BLaER1 treated with 17β-estradiol and CSF1 and Interleukin-3, amounts not matched to agents 10 nM and 100 nM (cell line): ENCODE measurements around the gene P2RX5.

Experiments used
- H3K27ac ChIP-seq, 11 experiments: shearing (Covaris generic); formaldehyde crosslinking; 2 replicates each; pipeline ENCODE4 v1.8.1; 2022
- H3K27me3 ChIP-seq, 11 experiments: shearing (Covaris generic); formaldehyde crosslinking; 2 replicates each; pipeline ENCODE4 v1.8.1; 2022
- H3K36me3 ChIP-seq, 11 experiments: shearing (Covaris generic); formaldehyde crosslinking; 2 replicates each; pipeline ENCODE4 v1.8.1; 2022
- H3K4me1 ChIP-seq, 10 experiments: shearing (Covaris generic); formaldehyde crosslinking; 2 replicates each; pipeline ENCODE4 v1.8.1; 2022
- H3K4me2 ChIP-seq, 11 experiments: shearing (Covaris generic); formaldehyde crosslinking; 2 replicates each; pipeline ENCODE4 v1.8.1; 2022
- H3K4me3 ChIP-seq, 10 experiments: shearing (Covaris generic); formaldehyde crosslinking; 2 replicates each; pipeline ENCODE4 v1.8.1; 2022
- H3K9ac ChIP-seq, 11 experiments: shearing (Covaris generic); formaldehyde crosslinking; 2 replicates each; pipeline ENCODE4 v1.8.1; 2022
- H3K9me3 ChIP-seq, 11 experiments: shearing (Covaris generic); formaldehyde crosslinking; replicated peaks in 1 of 11; 2 replicates each; pipeline ENCODE4 v1.8.1; 2022
- H4K20me1 ChIP-seq, 11 experiments: shearing (Covaris generic); formaldehyde crosslinking; 2 replicates each; pipeline ENCODE4 v1.8.1; 2022
- Cebpa-rat ChIP-seq, 11 experiments: shearing (Covaris generic); IDR thresholded peaks; 2 replicates each; pipeline ENCODE4 v1.8.1; 2022

Gene P2RX5

DNA sequence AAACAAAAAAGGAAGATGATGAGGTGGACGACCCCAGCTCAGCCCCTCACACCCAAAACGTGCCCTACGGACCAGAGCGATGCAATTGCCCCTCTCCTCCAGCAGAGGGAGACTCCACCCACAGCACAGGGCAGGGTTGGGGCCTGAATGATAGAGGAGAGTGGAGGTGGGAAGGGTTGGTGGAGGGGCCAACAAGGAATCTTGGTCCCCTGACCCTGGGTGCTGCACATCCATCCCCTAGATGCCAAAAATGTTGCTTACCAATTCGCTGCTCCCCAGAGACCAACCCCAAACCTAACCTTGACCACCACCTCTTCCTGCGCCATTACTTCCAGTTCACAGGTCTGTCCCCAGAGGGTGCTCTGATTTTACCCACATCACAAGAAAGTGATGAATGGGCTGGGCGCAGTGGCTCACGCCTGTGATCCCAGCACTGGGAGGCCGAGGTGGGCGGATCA, 12.9 kb downstream of the P2RX5 start:
- H3K9me3 ChIP-seq: no peaks in the 10 kb centered on the region
- H3K4me1 ChIP-seq: peaks cover 8 to 25% (median 20%) of the 10 kb centered on the region in 10 experiments
- H3K9ac ChIP-seq: no peak overlapping the region
- H3K4me3 ChIP-seq: no peak overlapping the region
- no peak overlapping the region for H3K27ac ChIP-seq
- TF ChIP-seq Cebpa-rat (IDR thresholded peaks at IDR 0.05): no peak
- peaks cover 0 to 14% (median 0%) of the 10 kb centered on the region in 11 experiments; a peak in 4 of 22 replicates for H3K27me3 ChIP-seq
- peaks cover 0 to 19% (median 0%) of the 10 kb centered on the region in 11 experiments; a peak in 4 of 22 replicates for H3K36me3 ChIP-seq
- H3K4me2 ChIP-seq: peak overlapping the region in 2 of 11 experiments; percentile 1 to 26; a peak in 2 of 22 replicates
- H4K20me1 ChIP-seq: peaks cover 0 to 18% (median 0%) of the 10 kb centered on the region in 11 experiments; a peak in 6 of 22 replicates

DNA sequence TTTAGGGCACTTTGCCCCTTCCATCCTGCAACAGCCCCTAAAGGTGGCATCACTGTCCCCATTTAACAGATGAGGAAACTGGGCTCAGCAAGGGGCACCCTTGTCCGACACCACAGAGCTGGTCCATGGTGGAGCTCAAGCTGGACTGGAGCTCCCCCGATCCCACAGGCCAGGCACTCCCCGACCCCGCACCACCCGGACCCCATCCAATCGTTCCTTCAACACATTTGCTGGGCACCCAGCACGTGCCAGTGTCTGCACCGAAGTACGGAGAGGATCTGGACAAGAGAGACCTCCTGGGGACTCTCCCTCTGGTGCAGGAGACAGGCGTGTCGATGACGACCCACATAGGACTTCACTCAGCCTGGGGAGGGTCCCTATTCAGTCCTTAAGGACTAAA, 13.9 kb downstream of the P2RX5 start:
- peaks cover 0 to 30% (median 0%) of the 10 kb centered on the region in 11 experiments; a peak in 4 of 22 replicates for H3K36me3 ChIP-seq
- H3K4me1 ChIP-seq: peaks cover 6 to 24% (median 19%) of the 10 kb centered on the region in 10 experiments; a peak in 18 of 20 replicates
- H3K9me3 ChIP-seq: no peaks in the 10 kb centered on the region
- peaks cover 0 to 29% (median 0%) of the 10 kb centered on the region in 11 experiments; a peak in 5 of 22 replicates for H4K20me1 ChIP-seq
- no peak overlapping the region for H3K4me2 ChIP-seq
- H3K9ac ChIP-seq: peak overlapping the region in 1 of 11 experiments; percentile 11; a peak in 1 of 22 replicates
- TF ChIP-seq Cebpa-rat (IDR thresholded peaks at IDR 0.05): no peak
- H3K4me3 ChIP-seq: no peak overlapping the region
- peaks cover 0 to 12% (median 0%) of the 10 kb centered on the region in 11 experiments; a peak in 3 of 22 replicates for H3K27me3 ChIP-seq
- no peak overlapping the region for H3K27ac ChIP-seq

DNA sequence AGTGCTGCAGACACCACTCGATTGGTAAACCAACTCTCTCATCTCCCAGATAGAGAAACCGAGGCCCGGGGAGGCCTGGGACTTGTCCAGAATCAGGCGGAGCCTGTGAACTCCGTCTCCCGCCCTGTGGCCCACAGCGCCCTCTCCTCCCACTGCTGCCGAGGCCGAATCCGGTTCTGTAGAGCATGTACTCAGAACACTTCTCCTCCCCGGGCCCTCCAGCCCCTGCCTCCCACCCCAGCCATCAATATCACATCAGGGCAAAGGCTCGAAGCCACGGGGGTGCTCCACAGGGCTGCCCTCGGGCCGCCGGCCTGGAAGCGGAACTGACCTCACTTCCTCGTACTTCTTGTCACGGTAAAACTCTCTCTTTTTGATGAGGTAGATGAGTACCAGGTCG, 14.4 kb downstream of the P2RX5 start:
- H3K9ac ChIP-seq: peak overlapping the region in 1 of 11 experiments; percentile 11; a peak in 1 of 22 replicates
- H3K4me2 ChIP-seq: no peak overlapping the region
- peaks cover 0 to 30% (median 0%) of the 10 kb centered on the region in 11 experiments; a peak in 5 of 22 replicates for H4K20me1 ChIP-seq
- peaks cover 0 to 12% (median 0%) of the 10 kb centered on the region in 11 experiments; a peak in 3 of 22 replicates for H3K27me3 ChIP-seq
- H3K9me3 ChIP-seq: no peaks in the 10 kb centered on the region
- no peak for TF ChIP-seq Cebpa-rat (IDR thresholded peaks at IDR 0.05)
- H3K4me3 ChIP-seq: no peak overlapping the region
- H3K36me3 ChIP-seq: peaks cover 0 to 34% (median 0%) of the 10 kb centered on the region in 11 experiments; a peak in 4 of 22 replicates
- no peak overlapping the region for H3K27ac ChIP-seq
- peaks cover 6 to 24% (median 19%) of the 10 kb centered on the region in 10 experiments; a peak in 18 of 20 replicates for H3K4me1 ChIP-seq

DNA sequence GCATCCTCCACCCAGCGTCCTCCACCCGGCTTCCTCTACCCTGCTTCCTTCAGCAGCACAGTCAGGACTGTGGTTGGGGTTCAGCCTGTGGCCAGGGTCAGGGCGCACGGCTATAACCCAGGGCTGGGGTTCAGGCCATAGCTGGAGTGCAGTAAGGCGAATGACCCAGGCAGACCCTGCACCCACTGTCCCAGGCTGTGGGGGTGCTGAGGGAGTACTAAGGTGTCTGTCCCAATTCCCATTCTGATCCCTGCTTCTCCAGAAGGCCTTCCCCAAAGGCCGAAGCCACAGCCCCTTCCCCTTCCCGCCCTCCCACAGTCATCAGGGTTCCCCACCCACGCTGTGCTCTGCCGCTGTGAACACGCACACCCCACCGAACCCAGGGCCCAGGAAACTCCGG, 14.9 kb downstream of the P2RX5 start:
- peaks cover 0 to 34% (median 0%) of the 10 kb centered on the region in 11 experiments; a peak in 4 of 22 replicates for H3K36me3 ChIP-seq
- TF ChIP-seq Cebpa-rat (IDR thresholded peaks at IDR 0.05): no peak
- peaks cover 0 to 12% (median 0%) of the 10 kb centered on the region in 11 experiments; a peak in 3 of 22 replicates for H3K27me3 ChIP-seq
- no peaks in the 10 kb centered on the region for H3K9me3 ChIP-seq
- H4K20me1 ChIP-seq: peaks cover 0 to 30% (median 0%) of the 10 kb centered on the region in 11 experiments; a peak in 5 of 22 replicates
- no peak overlapping the region for H3K4me3 ChIP-seq
- no peak overlapping the region for H3K27ac ChIP-seq
- H3K4me2 ChIP-seq: no peak overlapping the region
- H3K4me1 ChIP-seq: peaks cover 6 to 24% (median 19%) of the 10 kb centered on the region in 10 experiments; a peak in 18 of 20 replicates
- H3K9ac ChIP-seq: no peak overlapping the region

DNA sequence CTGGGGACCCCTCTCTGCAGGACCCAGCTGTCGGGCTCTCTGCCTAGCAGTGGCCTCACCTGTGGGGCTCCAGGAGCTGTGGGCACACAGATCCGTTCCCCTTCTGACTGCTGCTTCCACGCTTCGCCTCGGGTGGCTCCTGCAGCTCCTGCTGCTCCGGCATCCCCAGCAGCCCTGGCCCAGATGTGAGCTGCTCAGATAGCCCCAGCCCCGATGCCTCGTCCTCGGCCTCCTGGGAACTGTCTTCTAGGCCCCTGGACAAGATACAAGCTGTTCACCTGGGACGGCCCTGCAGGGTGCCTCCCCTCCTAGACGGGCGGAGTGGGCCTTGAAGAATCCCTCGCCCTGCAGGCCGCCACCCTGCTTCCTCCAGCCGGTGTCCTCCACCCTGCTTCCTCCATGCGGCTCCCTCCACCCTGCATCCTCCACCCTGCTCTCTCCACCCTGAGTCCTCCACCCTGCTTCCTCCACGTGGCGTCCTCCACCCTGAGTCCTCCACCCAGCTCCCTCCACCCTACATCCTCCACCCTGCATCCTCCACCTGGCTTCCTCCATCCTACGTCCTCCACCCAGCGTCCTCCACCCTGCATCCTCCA, 16.3 kb downstream of the P2RX5 start:
- Histone ChIP-seq H3K27ac (no peak overlapping the region), H4K20me1 (peaks cover 0 to 39% (median 0%) of the 10 kb centered on the region in 11 experiments; a peak in 3 of 22 replicates), H3K4me3 (no peak overlapping the region), H3K4me1 (peaks cover 0 to 16% (median 12%) of the 10 kb centered on the region in 10 experiments; a peak in 14 of 20 replicates), H3K9me3 (no peaks in the 10 kb centered on the region), H3K9ac (peak overlapping the region in 1 of 11 experiments; percentile 21; a peak in 1 of 22 replicates), H3K27me3 (0 out of 22 replicates have a peak, but pooled peaks cover 0 to 5% (median 0%) of the 10 kb centered on the region in 11 experiments), H3K4me2 (peak overlapping the region in 4 of 11 experiments; percentile 7 to 37 (median 26); a peak in 4 of 22 replicates), H3K36me3 (peaks cover 0 to 34% (median 0%) of the 10 kb centered on the region in 11 experiments; a peak in 4 of 22 replicates)
- TF ChIP-seq Cebpa-rat (IDR thresholded peaks at IDR 0.05): no peak

DNA sequence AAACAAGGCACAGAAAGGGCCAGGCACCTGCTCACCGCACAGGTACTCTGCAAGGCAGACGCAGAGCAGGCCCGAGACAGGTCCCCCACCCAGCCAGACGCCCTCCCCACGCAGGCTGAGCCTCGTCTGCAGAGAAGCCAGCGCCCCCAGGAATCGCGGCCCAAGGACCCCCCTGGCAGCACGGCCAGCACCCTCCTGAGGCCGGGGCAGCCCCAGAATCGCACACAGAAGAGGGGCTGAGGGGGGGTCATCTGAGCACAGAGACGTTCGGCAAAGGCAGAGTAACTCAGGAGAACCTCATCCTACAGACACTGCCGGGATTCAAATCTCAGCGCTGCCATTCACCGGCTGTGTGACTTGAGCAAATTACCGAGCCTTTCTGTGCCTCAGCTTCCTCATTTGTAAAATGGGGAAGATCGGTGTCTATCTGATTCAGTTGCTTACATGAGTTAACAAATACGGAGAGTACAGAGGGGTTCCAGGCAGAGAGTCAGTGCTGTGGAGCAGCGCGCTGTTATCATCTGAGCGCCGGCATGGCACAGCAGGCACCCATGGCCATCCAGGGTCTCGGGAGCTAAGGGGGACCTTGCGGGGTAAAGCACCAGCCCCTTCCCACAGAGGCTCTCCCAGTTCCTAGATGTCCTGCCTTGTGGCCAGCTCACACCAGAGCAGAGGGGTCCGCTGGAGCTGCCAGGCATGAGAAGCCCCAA, 17.0 kb downstream of the P2RX5 start:
- Histone ChIP-seq H4K20me1 (peaks cover 0 to 39% (median 0%) of the 10 kb centered on the region in 11 experiments; a peak in 3 of 22 replicates), H3K4me1 (peaks cover 0 to 14% (median 8%) of the 10 kb centered on the region in 10 experiments; a peak in 12 of 20 replicates), H3K9me3 (no peaks in the 10 kb centered on the region), H3K4me2 (peak overlapping the region in 4 of 11 experiments; percentile 7 to 37 (median 26); a peak in 4 of 22 replicates), H3K9ac (peak overlapping the region in 1 of 11 experiments; percentile 21; a peak in 1 of 22 replicates), H3K36me3 (peaks cover 0 to 34% (median 0%) of the 10 kb centered on the region in 11 experiments; a peak in 4 of 22 replicates), H3K27me3 (no peaks in the 10 kb centered on the region), H3K4me3 (no peak overlapping the region), H3K27ac (no peak overlapping the region)
- TF ChIP-seq Cebpa-rat (IDR thresholded peaks at IDR 0.05): no peak

DNA sequence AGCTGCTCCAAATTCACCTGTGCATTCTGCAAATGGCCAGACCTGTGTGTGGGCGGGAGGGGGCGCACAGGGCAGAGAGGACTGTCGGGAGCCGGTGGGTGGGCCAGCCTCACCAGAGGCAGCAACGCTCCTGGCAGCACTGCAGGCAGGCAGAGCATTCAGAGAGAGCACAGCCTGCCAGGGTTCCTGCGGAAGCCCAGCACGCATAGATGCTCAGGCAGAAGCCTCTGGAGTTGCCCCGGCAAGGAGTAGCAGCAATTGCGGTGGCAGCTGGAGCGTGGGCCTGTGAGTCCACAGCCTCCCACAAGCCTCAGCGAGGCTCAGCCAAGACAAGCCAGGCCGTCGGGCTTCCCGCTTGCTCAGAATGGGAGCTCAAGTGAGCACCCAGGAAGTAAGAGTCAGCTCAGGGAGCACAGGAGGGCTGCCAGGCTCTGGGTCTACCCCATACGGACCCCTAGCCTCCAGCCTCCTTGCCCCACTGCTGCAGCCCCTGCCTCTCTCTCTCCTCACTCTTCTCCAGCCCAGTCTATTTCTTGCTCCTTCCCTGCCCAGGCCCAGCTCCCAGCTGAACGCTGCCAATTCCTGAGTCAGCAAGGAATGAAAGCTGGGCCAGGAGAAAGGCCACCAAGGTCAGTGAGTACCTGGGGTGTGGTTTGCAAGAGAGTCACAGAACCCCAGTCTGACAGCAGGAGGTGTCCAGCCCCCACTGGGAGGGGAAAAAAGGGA, 17.7 kb downstream of the P2RX5 start:
- Histone ChIP-seq H3K4me2 (no peak overlapping the region; a peak in 1 of 22 replicates), H3K9ac (no peak overlapping the region), H3K9me3 (no peaks in the 10 kb centered on the region), H3K27ac (no peak overlapping the region), H4K20me1 (peaks cover 0 to 39% (median 0%) of the 10 kb centered on the region in 11 experiments; a peak in 3 of 22 replicates), H3K27me3 (no peaks in the 10 kb centered on the region), H3K4me3 (no peak overlapping the region), H3K36me3 (peaks cover 0 to 35% (median 0%) of the 10 kb centered on the region in 11 experiments; a peak in 6 of 22 replicates), H3K4me1 (peaks cover 0 to 14% (median 3%) of the 10 kb centered on the region in 10 experiments; a peak in 11 of 20 replicates)
- TF ChIP-seq Cebpa-rat (IDR thresholded peaks at IDR 0.05): no peak

DNA sequence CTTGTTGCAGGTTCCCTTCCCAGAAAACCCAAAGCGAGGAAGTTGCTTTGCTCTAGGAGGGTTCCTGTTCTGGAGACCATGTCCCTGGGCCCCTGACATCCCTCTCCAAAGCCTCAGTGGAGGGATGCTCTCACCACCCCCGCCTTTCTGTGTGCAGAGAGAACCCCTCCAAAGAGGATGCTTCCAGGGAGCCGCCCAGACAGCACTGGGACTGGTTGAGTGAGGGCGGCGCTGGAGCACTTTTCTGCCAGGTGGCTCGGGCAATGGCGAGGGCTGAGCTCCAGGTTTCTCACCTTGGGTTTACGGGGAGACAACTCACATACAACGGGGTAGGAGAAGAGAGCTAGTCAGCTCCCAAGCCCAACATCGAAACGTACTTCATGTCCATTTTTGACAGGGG, 20.1 kb downstream of the P2RX5 start:
- H3K36me3 ChIP-seq: peaks cover 5 to 57% (median 16%) of the 10 kb centered on the region in 11 experiments; a peak in 19 of 22 replicates
- peaks cover 0 to 55% (median 10%) of the 10 kb centered on the region in 11 experiments; a peak in 12 of 22 replicates for H4K20me1 ChIP-seq
- no peak overlapping the region for H3K4me3 ChIP-seq
- no peak overlapping the region for H3K27ac ChIP-seq
- H3K4me2 ChIP-seq: no peak overlapping the region
- peaks cover 0 to 16% (median under 1%) of the 10 kb centered on the region in 10 experiments; a peak in 6 of 20 replicates for H3K4me1 ChIP-seq
- H3K27me3 ChIP-seq: no peaks in the 10 kb centered on the region
- no peak for TF ChIP-seq Cebpa-rat (IDR thresholded peaks at IDR 0.05)
- no peak overlapping the region for H3K9ac ChIP-seq
- no peaks in the 10 kb centered on the region for H3K9me3 ChIP-seq
